Glomerular visceral epithelial cell (primary cell): ENCODE measurements around the gene RAB17.
"Not testable (repeated sequence)": the region's sequence is repeated elsewhere in the genome, so short reads cannot be mapped to it uniquely, and the experiment has no call there.

Experiments
- DNase-seq: peaks from one replicate; pipeline ENCODE4 v3.0.0-alpha.2; 2016; ENCODE audit errors: extremely low spot score

Gene RAB17

DNA sequence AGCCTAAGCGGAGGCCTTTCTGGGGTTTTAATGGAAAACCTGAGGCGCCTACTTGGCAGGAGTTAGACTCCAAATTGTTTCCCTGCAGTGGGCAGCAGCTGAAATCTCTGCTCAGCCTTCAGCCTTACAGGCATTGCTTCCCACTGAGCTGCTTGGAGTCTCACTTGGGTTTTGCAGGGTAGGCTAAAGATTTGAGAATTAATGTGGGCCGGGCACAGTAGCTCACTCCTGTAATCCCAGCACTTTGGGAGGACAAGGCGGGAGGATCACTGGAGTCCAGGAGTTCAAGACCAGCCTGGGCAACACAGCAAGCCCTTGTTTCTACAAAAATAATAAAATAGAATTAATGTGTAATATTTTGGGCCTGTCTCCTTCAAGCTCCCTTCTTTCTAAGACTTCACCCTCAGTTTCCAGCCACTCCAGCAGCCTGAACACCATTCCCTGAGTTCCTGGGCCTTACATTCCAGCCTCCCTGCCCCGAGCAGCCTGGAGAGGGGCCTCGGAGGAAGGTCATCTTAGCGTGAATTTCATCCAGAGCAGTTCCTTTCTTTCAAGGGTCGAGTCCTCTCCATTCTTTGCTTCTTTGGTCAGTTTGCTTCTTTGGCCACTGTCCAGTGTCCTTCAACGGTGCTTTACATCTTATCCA is 9.1 kb upstream of the RAB17 start:
- no peak for DNase-seq

DNA sequence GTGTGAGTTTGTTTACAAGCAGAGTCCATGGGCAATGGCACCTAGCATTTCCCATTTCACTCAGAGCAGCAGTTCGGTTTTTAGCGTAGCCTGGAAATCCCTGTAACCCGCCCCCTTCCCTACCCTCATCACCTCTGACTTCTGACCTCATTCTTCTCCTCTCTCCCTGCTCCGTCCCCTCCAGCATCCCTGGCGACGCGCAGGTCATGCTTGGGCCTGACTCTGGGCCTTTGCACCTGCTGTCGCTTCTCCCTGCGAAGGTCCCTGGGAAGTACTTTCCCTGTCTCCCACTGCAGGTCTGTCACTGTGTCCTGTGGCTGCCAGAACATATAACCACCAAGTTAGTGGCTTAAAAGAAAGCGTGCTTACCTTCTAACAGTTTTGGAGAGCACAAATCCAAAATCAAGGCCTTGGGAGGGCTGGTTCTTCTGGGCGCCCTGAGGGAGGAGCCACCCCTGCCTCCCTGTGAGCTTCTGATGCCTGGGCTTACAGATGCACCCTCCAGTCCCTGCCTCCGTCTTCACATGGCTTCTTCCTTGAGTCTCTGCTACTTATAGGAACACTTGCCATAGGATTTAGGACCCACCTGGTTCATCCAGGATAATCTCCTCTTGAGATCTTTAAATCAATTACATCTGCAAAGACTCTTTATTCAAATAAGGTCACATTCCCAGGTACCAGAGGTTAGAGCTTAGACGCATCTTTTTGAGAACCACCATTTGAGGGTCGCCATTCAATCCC is 8.1 kb upstream of the RAB17 start:
- DNase-seq, result no peak

DNA sequence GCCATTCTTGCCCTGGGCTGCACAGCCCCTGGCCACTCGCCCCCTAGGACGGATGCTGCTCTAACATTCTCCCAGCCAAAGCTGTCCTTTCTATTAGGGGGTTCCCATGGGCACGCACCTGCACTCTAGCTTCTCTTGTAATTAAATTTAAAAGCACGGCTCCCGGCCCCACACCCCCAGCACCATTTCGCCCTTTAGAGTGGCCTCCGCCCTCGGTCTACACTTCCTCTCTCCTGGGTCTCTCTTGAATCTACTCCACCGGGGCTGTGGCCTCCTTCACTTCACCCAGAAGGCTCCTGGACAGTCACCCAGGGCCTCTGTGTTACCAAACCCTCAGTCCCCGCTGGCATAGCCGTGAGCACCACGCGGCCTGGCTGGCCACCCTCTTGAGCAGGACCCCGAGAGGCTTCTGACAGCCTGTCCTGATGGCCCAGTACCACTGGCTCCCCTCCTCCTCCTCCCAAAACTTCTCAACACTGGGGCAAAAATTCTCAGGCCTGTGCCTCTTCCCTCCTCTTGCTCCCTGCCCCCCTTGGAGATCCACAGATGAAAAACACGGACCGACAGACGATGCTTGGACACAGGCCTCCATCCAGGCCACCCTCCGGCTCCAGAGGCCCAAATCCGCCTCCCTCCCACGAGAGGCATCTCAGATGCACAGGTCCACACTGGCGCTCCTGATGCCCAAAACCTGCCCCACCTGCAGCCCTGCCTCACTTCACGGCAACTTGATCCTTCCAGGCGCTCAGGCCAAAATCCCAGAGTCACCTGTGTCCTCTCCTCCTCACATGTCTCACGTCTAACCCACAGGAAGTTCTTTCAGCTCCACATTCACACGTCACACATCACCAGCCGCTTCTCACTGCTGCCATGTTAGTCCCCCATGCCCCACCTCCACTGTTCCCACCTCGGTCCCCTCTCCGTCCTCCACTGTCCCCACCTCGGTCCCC is 6.9 kb upstream of the RAB17 start:
- DNase-seq, result no peak

DNA sequence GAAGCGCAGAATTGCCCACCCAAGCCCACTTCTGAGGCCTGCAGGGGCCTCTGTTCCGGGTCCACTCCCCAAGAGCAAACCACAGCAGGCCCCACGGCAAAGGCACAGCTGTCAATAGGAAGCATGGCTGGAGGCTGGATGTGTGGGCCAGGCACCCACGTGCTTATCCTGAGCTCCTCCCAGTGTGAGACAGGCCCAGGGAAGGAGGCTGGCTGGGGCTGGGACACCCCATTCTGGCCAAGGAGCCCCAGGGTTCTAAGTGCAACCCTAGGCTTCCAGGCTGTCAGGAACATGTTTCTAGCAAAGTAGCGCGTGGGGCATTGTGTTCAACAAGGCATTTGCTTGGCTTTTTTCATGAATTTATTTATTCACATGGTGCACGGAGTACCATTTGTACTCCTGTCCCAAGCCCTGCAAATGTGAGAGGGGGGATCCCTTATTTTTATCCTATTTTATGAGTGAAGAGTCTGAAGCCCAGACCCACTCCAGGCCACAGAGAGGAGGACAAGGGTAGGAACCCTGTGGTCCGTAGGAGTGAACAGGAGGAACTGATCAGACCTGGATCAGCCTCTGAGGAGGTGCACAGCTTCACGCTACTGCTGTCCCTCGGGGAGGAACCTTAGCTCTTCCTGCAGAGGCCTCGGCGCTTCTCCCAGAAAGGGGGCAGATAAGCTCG is 6.1 kb upstream of the RAB17 start:
- DNase-seq, result no peak

DNA sequence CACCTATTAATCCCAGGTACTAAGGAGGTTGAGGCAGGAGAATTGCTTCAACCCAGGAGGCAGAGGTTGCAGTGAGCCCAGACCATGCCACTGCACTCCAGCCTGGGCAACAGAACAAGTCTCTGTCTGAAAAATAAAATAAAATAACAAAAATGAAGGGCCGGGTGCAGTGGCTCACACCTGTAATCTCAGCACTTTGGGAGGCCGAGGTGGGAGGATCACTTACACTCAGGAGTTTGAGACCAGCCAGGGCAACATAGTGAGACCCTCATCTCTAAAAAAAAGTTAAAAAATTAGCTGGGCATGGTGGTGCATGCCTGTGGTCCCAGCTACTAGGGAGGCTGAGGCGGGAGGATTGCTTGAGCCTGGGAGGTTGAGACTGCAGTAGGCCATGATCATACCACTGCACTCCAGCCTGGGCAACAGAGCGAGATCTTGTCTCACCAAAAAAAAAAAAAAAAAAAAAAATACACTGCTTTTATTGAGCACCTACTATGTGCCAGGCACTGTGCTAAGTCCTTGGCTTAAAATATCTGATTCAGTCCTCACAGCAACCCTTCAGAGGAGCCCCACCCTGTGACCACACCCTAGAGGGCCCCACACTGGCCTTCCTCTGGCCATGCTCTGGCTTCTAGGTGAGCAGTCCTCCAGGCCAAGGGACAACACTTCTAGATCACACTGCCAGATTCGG is 5.4 kb upstream of the RAB17 start:
- not testable (repeated sequence) for DNase-seq

DNA sequence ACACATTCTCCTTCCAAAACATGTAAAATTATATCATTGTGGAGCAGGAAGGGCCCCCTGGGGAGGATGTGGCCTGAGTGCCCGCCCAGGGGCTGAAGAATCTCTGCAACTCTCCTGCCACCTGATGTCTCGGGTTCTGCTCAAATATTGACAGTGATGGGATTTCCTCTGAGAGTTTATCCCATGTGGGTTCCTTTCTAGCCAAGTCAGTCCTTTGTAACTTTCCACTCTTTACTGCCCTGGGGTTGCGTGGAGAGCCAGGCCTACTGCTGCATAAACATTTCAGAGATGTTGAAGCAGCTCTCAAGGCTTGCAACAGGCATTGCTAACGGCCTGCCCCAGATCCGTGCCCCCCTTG is 4.0 kb upstream of the RAB17 start:
- no peak for DNase-seq

DNA sequence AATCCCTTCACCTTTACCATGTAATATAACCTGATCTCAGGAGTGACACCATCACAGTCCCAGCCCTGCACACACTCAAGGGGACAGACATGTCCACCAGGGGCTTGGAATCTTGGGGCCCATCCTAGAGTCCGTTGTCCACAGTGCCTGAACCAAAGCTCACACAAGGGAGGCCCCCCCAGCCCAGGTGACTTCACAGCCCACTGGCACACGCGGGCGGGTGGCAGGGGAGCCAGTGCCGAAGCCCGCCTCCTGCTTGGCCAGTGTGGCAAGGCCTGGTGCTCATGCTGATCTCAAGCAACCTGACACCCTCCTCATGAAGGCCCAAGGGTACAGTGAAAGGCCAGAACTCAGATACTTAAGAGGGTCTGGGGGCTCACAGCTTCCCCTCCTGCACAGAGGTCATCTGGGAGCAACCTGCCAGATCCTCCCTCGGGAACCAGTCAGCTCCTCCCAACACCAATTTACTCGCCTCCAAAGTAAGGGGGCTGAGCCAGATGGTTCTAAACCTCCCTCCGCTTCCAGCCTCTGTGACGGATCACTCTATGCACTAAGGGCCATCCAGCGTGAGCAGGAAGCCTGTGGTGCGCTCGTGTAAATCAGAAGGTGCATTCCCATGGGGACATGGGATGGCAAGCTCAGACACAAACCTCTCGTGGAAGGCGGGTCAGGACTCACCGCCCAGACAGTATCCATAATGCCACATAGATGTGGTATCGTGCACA is 3.2 kb upstream of the RAB17 start:
- no peak for DNase-seq

DNA sequence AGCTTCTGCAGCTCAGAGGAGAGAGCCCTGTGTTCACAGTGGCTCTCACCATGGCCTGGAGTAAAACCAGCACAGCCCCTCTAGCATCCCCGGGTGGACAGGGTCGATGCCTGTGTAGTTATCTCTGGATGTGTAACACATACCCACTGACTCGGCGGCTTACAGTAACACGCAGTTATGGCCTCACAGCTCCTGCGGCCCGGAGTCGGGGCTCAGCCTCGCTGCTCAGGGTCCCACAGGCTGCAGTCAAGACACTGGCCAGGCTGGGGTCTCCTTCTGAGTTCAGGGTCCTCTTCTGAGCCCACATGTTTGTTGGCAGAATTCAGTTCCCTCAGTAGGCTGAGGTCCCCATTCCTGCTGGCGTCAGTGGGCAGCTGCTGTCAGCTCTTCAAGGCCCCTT is 2.5 kb upstream of the RAB17 start:
- DNase-seq, result no peak

DNA sequence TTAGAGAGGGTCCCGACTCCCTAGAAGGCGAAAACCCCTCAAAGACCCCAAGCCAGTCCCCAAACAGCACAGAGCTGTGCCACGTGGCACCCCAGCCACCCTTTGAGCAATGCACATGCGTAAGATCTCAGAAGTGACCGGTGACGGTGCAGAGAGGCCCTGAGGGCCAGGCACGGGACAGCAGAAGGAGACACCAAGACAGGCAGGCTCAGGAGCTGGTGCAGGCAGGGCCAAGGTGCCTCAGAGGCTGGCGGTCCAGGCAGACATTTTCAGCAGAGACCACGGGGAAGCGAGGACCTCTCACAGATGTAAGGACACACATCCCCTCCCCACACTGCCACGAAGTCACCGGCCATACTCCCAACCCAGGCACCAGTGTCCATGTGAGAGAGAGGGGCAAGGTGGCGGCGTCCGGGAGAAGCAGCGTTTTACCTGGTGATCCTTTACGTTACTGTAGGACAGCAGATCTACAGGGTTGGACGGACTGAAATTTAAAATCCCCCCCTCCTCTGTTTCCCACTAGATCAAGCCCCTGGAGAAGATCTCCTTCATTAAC is 2.0 kb upstream of the RAB17 start:
- DNase-seq, result no peak

DNA sequence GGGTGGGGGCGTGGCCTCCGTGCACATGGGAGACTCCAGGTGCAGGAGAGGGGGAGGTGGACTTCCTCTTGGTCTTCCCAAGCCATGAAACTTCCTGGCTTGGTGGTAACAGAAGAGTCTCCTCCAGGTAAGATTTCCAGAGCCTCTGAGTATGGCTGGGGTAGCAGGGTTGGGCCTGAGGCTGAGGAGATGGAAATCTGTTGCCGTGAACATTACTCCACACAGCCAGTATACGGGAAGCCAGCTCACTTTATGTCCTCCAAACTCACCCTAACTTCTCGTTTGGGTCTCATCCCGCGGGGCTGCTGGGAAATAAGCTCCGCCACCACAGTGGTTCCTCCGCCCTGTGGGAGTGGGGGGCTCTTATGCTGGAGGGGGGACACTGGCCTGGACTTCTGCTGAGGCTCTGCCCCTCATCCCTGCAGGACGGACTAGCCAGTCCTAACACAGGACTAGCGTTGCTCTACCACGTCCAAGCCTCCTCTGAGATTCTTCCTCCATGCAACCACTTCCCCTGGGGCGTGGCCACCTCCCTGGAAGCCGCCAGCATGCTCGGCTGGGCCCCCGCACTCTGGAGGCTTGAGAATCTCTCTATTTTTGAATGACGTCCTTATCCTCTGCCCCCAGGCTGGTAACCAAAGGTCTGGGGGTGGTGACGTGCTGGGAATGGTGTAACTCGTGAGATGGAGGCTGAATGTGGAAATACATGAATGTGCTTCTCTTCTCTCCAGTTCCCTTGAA is 777 bp upstream of the RAB17 start:
- no peak for DNase-seq

DNA sequence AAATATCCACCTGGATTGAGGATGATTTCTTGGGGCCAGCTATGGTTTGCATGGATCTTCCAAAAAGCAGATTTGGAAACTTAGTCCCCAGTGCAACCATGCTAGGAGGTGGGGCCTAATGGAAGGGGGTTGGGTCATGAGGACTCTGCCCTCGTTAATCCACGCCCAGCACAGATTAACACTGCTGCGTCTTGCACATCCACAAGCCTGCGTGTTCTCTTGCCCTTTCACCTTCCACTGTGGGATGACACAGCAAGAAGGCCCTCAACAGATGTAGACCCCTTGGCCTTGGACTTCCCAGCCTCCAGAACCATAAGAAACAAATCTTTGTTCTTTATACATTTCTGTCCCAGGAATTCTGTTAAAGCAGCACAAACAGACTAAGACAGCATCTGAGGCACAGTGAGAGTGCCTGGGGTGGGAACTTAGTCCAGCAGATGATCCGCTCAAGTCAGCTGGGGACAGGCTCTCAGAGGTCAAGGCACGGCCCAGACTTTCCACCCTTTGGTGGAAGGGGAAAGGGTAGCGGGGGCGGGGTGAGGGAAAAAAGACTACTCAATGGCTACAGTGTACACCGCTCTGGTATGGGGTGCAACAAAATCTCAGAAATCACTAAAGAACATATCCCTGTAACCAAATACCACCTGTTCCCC is 2.4 kb downstream of the RAB17 start:
- no peak for DNase-seq

DNA sequence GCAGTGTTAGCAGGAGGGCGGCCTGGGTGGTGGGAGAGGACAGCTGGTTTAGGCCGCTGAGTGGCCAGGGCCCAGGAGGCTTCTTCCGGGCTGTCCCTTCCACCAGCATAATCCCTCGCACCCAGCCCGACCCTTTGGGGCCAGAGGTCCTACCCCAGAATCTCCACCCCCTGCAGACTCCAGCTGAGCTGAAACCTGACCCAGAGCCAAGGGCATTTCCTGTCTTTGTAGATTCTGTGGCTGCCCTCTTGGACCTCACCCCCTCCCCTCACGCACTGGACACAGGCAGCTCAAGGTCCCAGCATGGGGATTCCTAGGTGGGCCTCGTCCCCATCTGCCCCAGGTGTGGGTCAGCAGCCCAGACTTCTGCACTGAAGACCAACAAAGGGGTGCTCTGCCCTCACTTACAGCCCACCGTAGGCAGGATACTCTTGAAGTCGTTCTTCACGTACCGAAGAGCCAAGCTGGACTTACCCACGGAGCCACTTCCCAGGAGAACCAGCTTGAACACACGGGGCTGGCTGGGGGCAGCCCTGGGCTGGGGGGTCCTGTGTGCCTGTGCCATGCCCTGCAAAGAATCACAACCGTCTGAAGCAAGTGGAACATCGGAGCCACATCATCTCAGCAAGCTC is 4.8 kb downstream of the RAB17 start:
- no peak for DNase-seq

DNA sequence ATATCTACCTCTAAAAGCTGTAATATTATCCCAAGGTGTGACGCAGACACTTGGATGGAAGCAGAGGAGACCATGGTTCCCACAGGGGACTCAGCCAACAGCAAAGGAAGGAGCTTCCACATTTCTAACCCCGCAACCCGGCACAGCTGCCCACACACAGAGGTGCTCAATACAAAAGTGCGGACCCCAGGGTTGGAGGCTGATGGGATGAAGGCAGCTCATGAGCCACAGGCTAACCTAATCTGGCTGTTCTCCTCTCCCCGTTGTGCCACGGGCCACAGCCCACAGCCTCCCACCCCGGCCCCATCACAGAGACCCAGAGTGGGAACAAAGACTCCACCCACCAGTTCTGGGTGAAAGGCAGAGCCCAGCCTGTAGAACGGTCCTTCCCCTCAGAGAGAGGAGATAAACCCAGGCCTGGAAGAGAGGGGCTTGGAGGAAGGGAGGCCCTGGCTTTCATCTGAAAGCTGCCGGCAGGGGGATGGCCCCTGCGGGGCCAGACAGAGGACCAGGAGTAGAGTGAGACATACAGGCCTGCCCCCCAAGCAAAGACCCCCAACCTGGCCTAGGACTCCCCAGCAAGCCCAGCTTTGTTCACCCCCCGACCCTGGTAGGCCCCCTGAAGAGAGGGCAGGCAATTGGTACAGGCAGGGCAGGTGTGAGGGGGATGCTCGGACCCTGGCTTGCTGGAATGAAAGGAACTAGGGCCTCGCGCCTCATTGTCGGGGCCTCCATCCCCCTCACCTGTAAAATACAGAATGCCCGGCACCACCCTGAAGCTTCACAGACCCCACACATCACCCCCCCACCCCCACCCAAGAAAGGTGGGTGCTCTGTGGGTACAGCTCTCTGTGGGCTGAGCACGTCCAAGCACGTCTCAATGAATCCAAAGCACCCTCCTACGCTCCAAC is 6.9 kb downstream of the RAB17 start:
- DNase-seq, result no peak

DNA sequence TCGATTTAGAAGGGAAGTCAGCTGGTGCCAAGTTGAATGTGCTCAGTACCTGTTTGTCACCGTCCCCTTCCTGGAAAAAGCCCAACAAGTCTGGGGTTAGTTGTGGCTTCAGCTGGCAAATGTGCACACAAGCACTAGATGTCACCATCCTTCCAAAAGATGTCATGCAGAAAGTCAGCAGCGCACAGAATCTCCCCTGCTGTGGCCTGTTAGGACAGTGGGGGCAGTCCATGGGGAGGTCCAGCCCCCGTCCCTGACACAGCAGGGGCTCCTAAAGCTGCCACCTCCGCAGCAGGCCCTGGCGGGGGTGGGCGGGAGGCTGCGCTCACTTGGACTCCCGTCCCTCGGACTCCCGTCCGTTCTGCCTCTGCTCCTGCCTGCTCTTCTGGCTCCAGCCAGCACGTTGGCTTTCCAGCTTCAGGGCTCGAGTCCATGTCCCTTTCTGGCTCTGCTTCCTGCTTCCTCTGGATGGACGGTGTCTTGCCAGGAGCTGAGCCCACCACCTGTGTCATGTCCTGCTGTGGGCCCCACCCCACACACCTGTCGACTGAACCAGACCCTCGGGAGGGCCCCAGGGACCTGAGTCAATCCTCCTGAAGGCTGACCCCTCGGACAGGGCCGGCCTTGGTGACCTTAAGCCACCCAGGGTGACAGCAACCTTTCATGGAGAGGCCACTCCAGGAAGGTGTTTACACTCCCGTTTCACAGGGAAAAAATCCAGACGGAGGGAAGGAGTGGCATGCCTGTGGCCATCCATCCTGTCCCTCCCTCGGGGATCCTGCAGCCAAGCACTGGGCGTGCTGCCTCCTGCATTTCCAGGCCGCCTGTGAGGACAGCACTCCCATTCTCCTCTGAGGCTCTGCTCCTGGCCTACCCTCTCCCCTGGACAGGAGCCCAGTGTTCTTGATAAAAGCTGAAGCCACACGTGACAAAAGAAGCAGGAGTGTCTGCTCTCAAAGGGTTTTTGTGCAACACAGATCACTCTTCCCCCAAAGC is 8.5 kb downstream of the RAB17 start:
- DNase-seq, result peak; percentile 51

DNA sequence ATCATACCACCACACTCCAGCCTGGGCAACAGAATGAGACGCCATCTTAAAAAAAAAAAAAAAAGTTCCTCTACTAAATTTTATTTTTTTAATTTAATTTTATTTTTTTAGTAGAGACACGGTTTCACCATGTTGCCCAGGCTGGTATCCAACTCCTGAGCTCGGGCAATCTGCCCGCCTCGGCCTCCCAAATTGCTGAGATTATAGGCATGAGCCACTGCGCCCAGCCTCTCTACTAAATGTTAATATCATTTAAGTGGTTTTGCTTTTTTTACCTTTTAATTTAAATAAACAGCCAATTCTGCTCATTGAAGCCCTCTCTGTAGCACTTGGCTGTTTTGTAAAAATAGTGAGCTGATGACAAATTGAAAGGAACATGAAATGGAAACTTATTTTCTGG is 9.2 kb downstream of the RAB17 start:
- no peak for DNase-seq
